K562 (cell line): Measurements from ENCODE around the gene IFT172. TPM values are rescaled to one million over a fixed set of nuclear protein-coding genes. Genes with fewer than 3 reads are reported as not detected.

ENCODE experiments used
- ATAC-seq: fragments of 200-7000 bp; cut with Tn5 transposase; 3 replicates; pipeline ENCODE4 v1.9.1; 2020; ENCODE audit warnings: moderate library complexity
- BruUV-seq: library from RNA; stranded (reverse); fragments of 400-500 nt; replicated peaks from 2 replicates; lab custom pipeline; 2021; lab: Mats Ljungman, UMichigan
- CTCF ChIA-PET: fragments of 300-600 bp; formaldehyde crosslinking; extraction: SDS; loops from one replicate; lab custom pipeline; 2021; ENCODE audit warnings: low intra/inter-chr PET ratio; lab: Yijun Ruan, JAX
- POLR2A ChIA-PET: fragments of 300-600, 350-650 bp; sonication (Branson Sonifier 250); formaldehyde crosslinking; extraction: SDS; loops from one replicate; lab custom pipeline; 2021; ENCODE audit warnings: antibody characterized with exemption, inconsistent platforms; lab: Yijun Ruan, JAX
- DNase-seq, 4 experiments: peaks; one replicate each; pipeline versions ENCODE4 v3.0.0 to v3.0.0-alpha.2; 2011 to 2018; ENCODE audit warnings: low spot score in 3 of 4, mixed read lengths in 3 of 4; ENCODE audit errors: extremely low read depth in 1 of 4
- FAIRE-seq: peaks from 2 replicates; lab custom pipeline; 2011; peaks lifted over from hg19 to GRCh38; lab: Jason Lieb, UNC
- H2AFZ ChIP-seq: 2 replicates; pipeline ENCODE4 v1.6.0; 2011; ENCODE audit warnings: low read depth, low read length, control low read depth, inconsistent platforms
- H3K27ac ChIP-seq: fragments of 200-600 bp; 3 replicates; pipeline ENCODE4 v1.8.0; 2011; ENCODE audit warnings: low read depth, mild to moderate bottlenecking, control low read depth, inconsistent platforms, low read length, moderate library complexity, mixed read lengths; ENCODE audit errors: extremely low read depth
- H3K27me3 ChIP-seq, 2 experiments: fragments of 300-600 bp in 1 of 2; 2 replicates in 1 of 2; 3 replicates in 1 of 2; pipeline versions ENCODE4 v1.6.0 to v1.8.0; 2011; ENCODE audit warnings: inconsistent platforms in 2 of 2, low read length in 2 of 2, mild to moderate bottlenecking in 1 of 2, mixed read lengths in 1 of 2, moderate library complexity in 1 of 2; ENCODE audit not compliant: control insufficient read depth in 2 of 2, insufficient read depth in 2 of 2
- H3K36me3 ChIP-seq: fragments of 300-600 bp; 3 replicates; pipeline ENCODE4 v1.8.0; 2011; ENCODE audit warnings: mild to moderate bottlenecking, low read length, inconsistent platforms; ENCODE audit not compliant: control insufficient read depth, insufficient read depth
- H3K4me1 ChIP-seq, 2 experiments: fragments of 200-600 bp in 1 of 2; replicated peaks in 1 of 2; 2 replicates in 1 of 2; 3 replicates in 1 of 2; pipeline versions ENCODE4 v1.5.1 to v1.8.0; 2011; ENCODE audit warnings: inconsistent platforms in 2 of 2, low read length in 2 of 2, mild to moderate bottlenecking in 1 of 2, mixed read lengths in 1 of 2, moderate library complexity in 1 of 2; ENCODE audit not compliant: control insufficient read depth in 2 of 2, insufficient read depth in 2 of 2
- H3K4me2 ChIP-seq: 2 replicates; pipeline ENCODE4 v1.6.1; 2011; ENCODE audit warnings: low read length, control low read depth, inconsistent platforms, mixed read lengths; ENCODE audit not compliant: insufficient read depth
- H3K4me3 ChIP-seq: fragments of 200-600 bp; sonication (generic), shearing (Covaris generic); 2 replicates; pipeline ENCODE4 v1.5.1; 2016; ENCODE audit warnings: control low read depth, inconsistent platforms
- H3K79me2 ChIP-seq: fragments of 200-600 bp; 3 replicates; pipeline ENCODE4 v1.8.0; 2011; ENCODE audit warnings: low read length, inconsistent platforms; ENCODE audit not compliant: control insufficient read depth, insufficient read depth
- H3K9ac ChIP-seq, 2 experiments: 2 replicates each; pipeline versions ENCODE4 v1.6.0 to v1.6.1; 2011; ENCODE audit warnings: low read depth in 2 of 2, low read length in 2 of 2, control low read depth in 1 of 2, inconsistent platforms in 1 of 2, mild to moderate bottlenecking in 1 of 2, mixed read lengths in 1 of 2; ENCODE audit not compliant: insufficient read depth in 1 of 2
- H3K9me1 ChIP-seq: one replicate; pipeline ENCODE4 v1.6.0; 2011; ENCODE audit warnings: inconsistent platforms, mild to moderate bottlenecking, low read length, moderate library complexity; ENCODE audit not compliant: control insufficient read depth, insufficient read depth
- H3K9me3 ChIP-seq: replicated peaks from 2 replicates; pipeline ENCODE4 v1.5.1; 2011; ENCODE audit warnings: low read depth, low read length, inconsistent platforms; ENCODE audit not compliant: control insufficient read depth, insufficient read depth
- H4K20me1 ChIP-seq: replicated peaks from 2 replicates; pipeline ENCODE4 v1.6.1; 2011; ENCODE audit warnings: low read length, inconsistent platforms, mixed read lengths; ENCODE audit not compliant: control insufficient read depth, insufficient read depth
- L3MBTL2 ChIP-seq: fragments of 450-650 bp; IDR thresholded peaks from 2 replicates; pipeline ENCODE4 v1.6.1; 2016; ENCODE audit warnings: mild to moderate bottlenecking, moderate library complexity
- PHB ChIP-seq: fragments of 250-450 bp; sonication (Bioruptor Pico); IDR thresholded peaks from 2 replicates; pipeline ENCODE4 v1.5.0; 2021
- SMC3 ChIP-seq: conservative IDR thresholded peaks from 2 replicates; pipeline ENCODE4 v1.6.1; 2011; ENCODE audit warnings: low read depth, low read length, improper control_type of control experiment; ENCODE audit not compliant: insufficient read depth
- ZNF121 ChIP-seq: sonication (generic); formaldehyde crosslinking; conservative IDR thresholded peaks from 2 replicates; pipeline ENCODE4 v1.8.0; 2022; ENCODE audit warnings: missing genetic modification reagents
- WGBS: fragments of 100-300 bp; shearing (Covaris generic); methylation state at CpG from one replicate; pipeline ENCODE4 v1.1.6; 2016; ENCODE audit warnings: low coverage, mixed read lengths; ENCODE audit not compliant: insufficient coverage; ENCODE audit errors: missing lambda C conversion rate; 5-methylcytosine and 5-hydroxymethylcytosine counted together
- in situ Hi-C: fragments of 300-500 bp; cut with MboI; formaldehyde crosslinking; loops from 4 replicates; pipeline ENCODE4 v1.15.0; 2018; ENCODE audit warnings: inconsistent platforms, mixed read lengths
- intact Hi-C: fragments of 100-400 bp; cut with micrococcal nuclease; formaldehyde crosslinking; loops from 2 replicates; pipeline ENCODE4 v1.14.2; 2022
- polyA plus RNA-seq, 8 experiments: library from polyadenylated mRNA; depleted of rRNA in 4 of 8; stranded (reverse) in 5 of 8; unstranded in 3 of 8; fragments of >200 nt; fragmentation: Nextera tagmentation in 2 of 8; fragmentation: Illumina TruSeq in 1 of 8; extraction: Ambion mirVana in 2 of 8; extraction: Trizol in 1 of 8; gene quantifications; 2 replicates each; pipeline versions ENCODE4 v1.2.1 to v1.2.3, GENCODE V29; 2011 to 2014; ENCODE audit warnings: inconsistent platforms in 1 of 8, missing spikeins in 1 of 8
- total RNA-seq, 7 experiments: library from RNA; depleted of rRNA in 6 of 7; stranded (reverse); fragments of >200 nt in 6 of 7; fragmentation: Illumina TruSeq in 2 of 7; extraction: Trizol in 2 of 7; gene quantifications; 2 replicates each; pipeline versions ENCODE4 v1.2.1 to v1.2.3, GENCODE V29; 2011 to 2021; ENCODE audit warnings: low replicate concordance in 1 of 7

Gene IFT172
- total and polyA plus RNA-seq, 9 of the 15 experiments (the other 6 are each of a cell fraction or from before 2014, with no cell fraction given) = 5.6 to 19.1 (median 13.5) TPM

DNA sequence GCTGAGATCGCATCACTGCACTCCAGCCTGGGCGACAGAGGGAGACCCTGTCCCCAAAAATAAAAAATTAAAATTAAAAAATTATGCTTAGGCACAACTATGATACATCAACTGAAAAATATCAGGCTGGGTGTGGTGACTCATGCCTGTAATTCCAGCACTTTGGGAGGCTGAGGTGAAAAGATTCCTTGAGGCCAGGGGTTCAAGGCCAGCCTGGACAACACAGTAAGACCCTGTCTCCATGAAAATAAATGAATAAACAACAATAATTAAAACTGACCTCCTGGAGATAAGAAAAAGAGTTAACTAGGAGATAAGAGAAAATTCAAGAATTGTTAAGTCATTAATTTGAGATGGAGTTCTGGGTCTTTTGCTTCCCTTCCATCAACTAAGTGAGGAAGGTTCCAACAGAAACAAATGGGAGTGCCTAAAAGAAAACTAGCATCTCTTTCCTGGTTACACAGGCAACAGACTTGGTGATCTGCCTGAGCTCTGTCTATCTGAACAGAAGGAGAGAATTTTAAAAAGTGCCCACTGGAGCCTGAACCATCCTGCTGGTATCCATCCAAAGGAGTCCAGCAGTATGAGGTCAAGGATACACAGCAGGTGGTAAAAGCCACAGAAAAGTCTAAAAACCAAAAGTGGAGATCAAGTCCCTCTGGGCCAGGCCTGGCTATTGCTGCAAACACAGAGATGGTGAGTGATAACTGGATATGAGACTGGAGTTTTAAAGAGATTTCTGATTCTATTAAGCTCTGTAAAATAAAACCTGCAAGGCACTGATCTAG lies 89.0 kb downstream of the IFT172 start:
- TF ChIP-seq SMC3 (no peak), PHB (CRISPR knock-in tag) (0 out of 2 replicates have a peak, but pooled peaks have one; percentile 43), ZNF121 (CRISPR knock-in tag) (peak; percentile 73)
- intact Hi-C loops = no loop called here
- ChIA-PET POLR2A (interaction anchor here (0.6 to 0.8 kb wide), 2 partner anchors 9 to 137 kb away, joined by 3 to 5 read pairs; partner anchors contain the start of gene PPM1G), CTCF (no interaction called here)
- H3K4me2 ChIP-seq = no peak overlapping the region
- DNase-seq = peak in 1 of 4 experiments; percentile 9
- in situ Hi-C loops = no loop called here
- peaks cover 95% of the 10 kb centered on the region for H3K79me2 ChIP-seq
- H3K4me1 ChIP-seq = no peaks in the 10 kb centered on the region; a peak in 2 of 5 replicates
- no peak overlapping the region for H3K9ac ChIP-seq
- H3K4me3 ChIP-seq = no peak overlapping the region
- 0 out of 2 replicates have a peak, but pooled peaks cover 4% of the 10 kb centered on the region for H4K20me1 ChIP-seq
- WGBS = 100% methylated on average over 2 of the region's 2 CpGs
- no peak overlapping the region for H2AFZ ChIP-seq
- no peaks in the 10 kb centered on the region for H3K9me3 ChIP-seq
- no TSS peak for BruUV-seq
- H3K27me3 ChIP-seq = no peaks in the 10 kb centered on the region
- no peaks in the 10 kb centered on the region for H3K9me1 ChIP-seq
- peaks cover 61% of the 10 kb centered on the region for H3K36me3 ChIP-seq
- no peak overlapping the region for H3K27ac ChIP-seq
- no peak for FAIRE-seq
- ATAC-seq = peak; percentile 31; the same call in 2 of the 3 replicates

DNA sequence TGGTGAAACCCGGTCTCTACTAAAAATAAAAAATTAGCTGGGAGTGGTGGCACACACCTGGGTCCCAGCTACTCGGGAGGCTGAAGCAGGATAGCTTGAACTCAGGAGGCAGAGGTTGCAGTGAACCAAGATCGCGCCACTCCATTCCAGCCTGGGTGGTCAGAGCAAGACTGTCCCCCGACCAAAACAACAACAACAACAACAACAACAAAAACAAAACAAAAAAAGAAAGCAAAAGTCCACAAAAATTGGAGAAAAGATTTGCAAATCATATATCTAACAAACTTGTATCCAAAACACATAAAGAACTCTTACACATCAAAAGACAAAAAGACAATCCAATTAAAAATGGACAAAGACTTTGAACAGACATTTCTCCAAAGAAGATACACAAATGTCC lies 90.6 kb downstream of the IFT172 start:
- H3K4me3 ChIP-seq = no peak overlapping the region
- ChIA-PET CTCF (no interaction called here), POLR2A (no interaction called here)
- DNase-seq (no peak), ATAC-seq (no peak), FAIRE-seq (no peak)
- H3K9ac ChIP-seq = no peak overlapping the region
- intact Hi-C loops (no loop called here), in situ Hi-C loops (no loop called here)
- H3K4me2 ChIP-seq = no peak overlapping the region
- H3K79me2 ChIP-seq = peaks cover 98% of the 10 kb centered on the region
- BruUV-seq = no TSS peak
- no peak overlapping the region for H3K27ac ChIP-seq
- H3K9me3 ChIP-seq = no peaks in the 10 kb centered on the region
- no peaks in the 10 kb centered on the region for H3K9me1 ChIP-seq
- H4K20me1 ChIP-seq = 0 out of 2 replicates have a peak, but pooled peaks cover 4% of the 10 kb centered on the region
- H3K36me3 ChIP-seq = peaks cover 57% of the 10 kb centered on the region
- no peak overlapping the region for H2AFZ ChIP-seq
- WGBS = 91% methylated on average over 5 of the region's 5 CpGs
- no peaks in the 10 kb centered on the region for H3K27me3 ChIP-seq
- no peaks in the 10 kb centered on the region; a peak in 2 of 5 replicates for H3K4me1 ChIP-seq
- no peak for TF ChIP-seq L3MBTL2
